Measurements from ENCODE around the gene PTPRD. TPM values are rescaled to one million over a fixed set of nuclear protein-coding genes. Genes with fewer than 3 reads are reported as not detected.

Gene PTPRD
- total RNA-seq, 2 experiments from 2014 or later, result 0.10 TPM; not detected in 1

GRCh38 chr9:8531826-8532415 lies 2080.9 kb downstream of the PTPRD start:
- Mint-ChIP-seq H3K4me1 (ENCODE audit: low read depth) (no peaks in the 10 kb centered on the region), H3K27me3 (no peaks in the 10 kb centered on the region), H3K9me3 (no peaks in the 10 kb centered on the region), H3K27ac (no peak overlapping the region), H3K4me3 (no peak overlapping the region), H3K36me3 (no peaks in the 10 kb centered on the region)
- ChIA-PET CTCF (no interaction called here), POLR2A (no interaction called here)
- intact Hi-C loops (cut with micrococcal nuclease), result no loop called here
- DNase-seq, result no peak

GRCh38 chr9:8521112-8521511 lies 2091.7 kb downstream of the PTPRD start:
- Mint-ChIP-seq H3K27me3 (no peaks in the 10 kb centered on the region), H3K36me3 (no peaks in the 10 kb centered on the region), H3K4me1 (ENCODE audit: low read depth) (no peaks in the 10 kb centered on the region), H3K4me3 (no peak overlapping the region), H3K9me3 (no peaks in the 10 kb centered on the region), H3K27ac (no peak overlapping the region)
- ChIA-PET POLR2A (no interaction called here), CTCF (no interaction called here)
- DNase-seq, result no peak
- intact Hi-C loops (cut with micrococcal nuclease), result no loop called here

- Mint-ChIP-seq H3K27me3 (no peaks in the 10 kb centered on the region), H3K4me3 (no peak overlapping the region), H3K9me3 (no peaks in the 10 kb centered on the region), H3K4me1 (ENCODE audit: low read depth) (no peaks in the 10 kb centered on the region), H3K36me3 (no peaks in the 10 kb centered on the region), H3K27ac (no peak overlapping the region)
- no peak for DNase-seq
- POLR2A ChIA-PET, result no interaction called here
- intact Hi-C loops (cut with micrococcal nuclease), result no loop called here
- CTCF ChIA-PET, result no interaction called here
Observed at GRCh38 chr9:8515748-8516147, 2097.1 kb downstream of the PTPRD start.

GRCh38 chr9:8514760-8515159 lies 2098.0 kb downstream of the PTPRD start:
- H3K36me3 Mint-ChIP-seq, result no peaks in the 10 kb centered on the region
- ChIA-PET CTCF (no interaction called here), POLR2A (no interaction called here)
- no peaks in the 10 kb centered on the region for H3K4me1 Mint-ChIP-seq (ENCODE audit: low read depth)
- H3K4me3 Mint-ChIP-seq, result no peak overlapping the region
- no peak overlapping the region for H3K27ac Mint-ChIP-seq
- no peaks in the 10 kb centered on the region for H3K27me3 Mint-ChIP-seq
- DNase-seq, result no peak
- intact Hi-C loops (cut with micrococcal nuclease), result no loop called here
- H3K9me3 Mint-ChIP-seq, result no peaks in the 10 kb centered on the region

GRCh38 chr9:8508671-8509290 lies 2104.0 kb downstream of the PTPRD start:
- CTCF ChIA-PET, result no interaction called here
- no peaks in the 10 kb centered on the region for H3K9me3 Mint-ChIP-seq
- intact Hi-C loops (cut with micrococcal nuclease), result no loop called here
- no peak for DNase-seq
- no peak overlapping the region for H3K27ac Mint-ChIP-seq
- H3K4me3 Mint-ChIP-seq, result no peak overlapping the region
- POLR2A ChIA-PET, result no interaction called here
- no peaks in the 10 kb centered on the region for H3K36me3 Mint-ChIP-seq
- H3K27me3 Mint-ChIP-seq, result no peaks in the 10 kb centered on the region
- H3K4me1 Mint-ChIP-seq (ENCODE audit: low read depth), result no peaks in the 10 kb centered on the region

GRCh38 chr9:8494571-8494970 lies 2118.2 kb downstream of the PTPRD start:
- H3K4me3 Mint-ChIP-seq, result no peak overlapping the region
- no peaks in the 10 kb centered on the region for H3K4me1 Mint-ChIP-seq (ENCODE audit: low read depth)
- no peaks in the 10 kb centered on the region for H3K9me3 Mint-ChIP-seq
- intact Hi-C loops (cut with micrococcal nuclease), result no loop called here
- DNase-seq, result no peak
- H3K27me3 Mint-ChIP-seq, result peaks cover 2% of the 10 kb centered on the region
- no peak overlapping the region for H3K27ac Mint-ChIP-seq
- POLR2A ChIA-PET, result no interaction called here
- H3K36me3 Mint-ChIP-seq, result no peaks in the 10 kb centered on the region
- CTCF ChIA-PET, result no interaction called here

GRCh38 chr9:8492679-8493078 lies 2120.1 kb downstream of the PTPRD start:
- no peaks in the 10 kb centered on the region for H3K9me3 Mint-ChIP-seq
- intact Hi-C loops (cut with micrococcal nuclease), result no loop called here
- no peak overlapping the region for H3K4me3 Mint-ChIP-seq
- no peak for DNase-seq
- no peaks in the 10 kb centered on the region for H3K4me1 Mint-ChIP-seq (ENCODE audit: low read depth)
- peaks cover 2% of the 10 kb centered on the region for H3K27me3 Mint-ChIP-seq
- ChIA-PET CTCF (no interaction called here), POLR2A (no interaction called here)
- no peaks in the 10 kb centered on the region for H3K36me3 Mint-ChIP-seq
- no peak overlapping the region for H3K27ac Mint-ChIP-seq

- Mint-ChIP-seq H3K4me3 (no peak overlapping the region), H3K36me3 (no peaks in the 10 kb centered on the region), H3K27me3 (peaks cover 2% of the 10 kb centered on the region), H3K4me1 (ENCODE audit: low read depth) (no peaks in the 10 kb centered on the region), H3K9me3 (no peaks in the 10 kb centered on the region), H3K27ac (no peak overlapping the region)
- intact Hi-C loops (cut with micrococcal nuclease), result no loop called here
- ChIA-PET POLR2A (no interaction called here), CTCF (no interaction called here)
- DNase-seq, result no peak
Observed at GRCh38 chr9:8492024-8492423, 2120.8 kb downstream of the PTPRD start.

GRCh38 chr9:8491563-8491962 lies 2121.2 kb downstream of the PTPRD start:
- no peaks in the 10 kb centered on the region for H3K27me3 Mint-ChIP-seq
- POLR2A ChIA-PET, result no interaction called here
- no peak for DNase-seq
- intact Hi-C loops (cut with micrococcal nuclease), result no loop called here
- no peak overlapping the region for H3K4me3 Mint-ChIP-seq
- H3K4me1 Mint-ChIP-seq (ENCODE audit: low read depth), result no peaks in the 10 kb centered on the region
- no peak overlapping the region for H3K27ac Mint-ChIP-seq
- H3K36me3 Mint-ChIP-seq, result no peaks in the 10 kb centered on the region
- H3K9me3 Mint-ChIP-seq, result no peaks in the 10 kb centered on the region
- CTCF ChIA-PET, result no interaction called here

GRCh38 chr9:8489835-8490234 lies 2123.0 kb downstream of the PTPRD start:
- ChIA-PET CTCF (interaction anchor here (0.5 kb wide), 1 partner anchor 1256 kb away, joined by 3 read pairs; no protein-coding TSS in a partner anchor), POLR2A (no interaction called here)
- no peaks in the 10 kb centered on the region for H3K9me3 Mint-ChIP-seq
- no peak for DNase-seq
- no peaks in the 10 kb centered on the region for H3K27me3 Mint-ChIP-seq
- intact Hi-C loops (cut with micrococcal nuclease), result no loop called here
- H3K36me3 Mint-ChIP-seq, result no peaks in the 10 kb centered on the region
- no peak overlapping the region for H3K4me3 Mint-ChIP-seq
- no peaks in the 10 kb centered on the region for H3K4me1 Mint-ChIP-seq (ENCODE audit: low read depth)
- H3K27ac Mint-ChIP-seq, result no peak overlapping the region

GRCh38 chr9:8486095-8486494 lies 2126.7 kb downstream of the PTPRD start:
- no peaks in the 10 kb centered on the region for H3K4me1 Mint-ChIP-seq (ENCODE audit: low read depth)
- no peak for DNase-seq
- H3K27me3 Mint-ChIP-seq, result peaks cover 3% of the 10 kb centered on the region
- no peak overlapping the region for H3K27ac Mint-ChIP-seq
- ChIA-PET POLR2A (no interaction called here), CTCF (no interaction called here)
- no peaks in the 10 kb centered on the region for H3K9me3 Mint-ChIP-seq
- H3K36me3 Mint-ChIP-seq, result no peaks in the 10 kb centered on the region
- H3K4me3 Mint-ChIP-seq, result no peak overlapping the region
- intact Hi-C loops (cut with micrococcal nuclease), result no loop called here

GRCh38 chr9:8484597-8485191 lies 2128.1 kb downstream of the PTPRD start:
- Mint-ChIP-seq H3K36me3 (no peaks in the 10 kb centered on the region), H3K4me1 (ENCODE audit: low read depth) (no peaks in the 10 kb centered on the region), H3K4me3 (no peak overlapping the region), H3K9me3 (no peaks in the 10 kb centered on the region), H3K27ac (no peak overlapping the region), H3K27me3 (peaks cover 3% of the 10 kb centered on the region)
- CTCF ChIA-PET, result no interaction called here
- intact Hi-C loops (cut with micrococcal nuclease), result no loop called here
- DNase-seq, result no peak
- POLR2A ChIA-PET, result no interaction called here

- ChIA-PET CTCF (no interaction called here), POLR2A (no interaction called here)
- intact Hi-C loops (cut with micrococcal nuclease), result no loop called here
- H3K36me3 Mint-ChIP-seq, result no peaks in the 10 kb centered on the region
- no peaks in the 10 kb centered on the region for H3K4me1 Mint-ChIP-seq (ENCODE audit: low read depth)
- H3K4me3 Mint-ChIP-seq, result no peak overlapping the region
- no peak overlapping the region for H3K27ac Mint-ChIP-seq
- no peaks in the 10 kb centered on the region for H3K9me3 Mint-ChIP-seq
- peaks cover 1% of the 10 kb centered on the region for H3K27me3 Mint-ChIP-seq
- no peak for DNase-seq
Observed at GRCh38 chr9:8477450-8477849, 2135.4 kb downstream of the PTPRD start.
